HT-29 (cell line): Measurements from ENCODE around the gene ENKUR. TPM values are rescaled to one million over a fixed set of nuclear protein-coding genes. Genes with fewer than 3 reads are reported as not detected.
"Not testable (repeated sequence)": the region's sequence is repeated elsewhere in the genome, so short reads cannot be mapped to it uniquely, and the experiment has no call there.

ENCODE experiments used
- DNase-seq: peaks from one replicate; pipeline ENCODE4 v3.0.0-alpha.2; 2015; ENCODE audit warnings: low spot score
- total RNA-seq: library from RNA; depleted of rRNA; stranded (reverse); fragments of >200 nt; shearing (Covaris generic); gene quantifications from 2 replicates; pipeline ENCODE4 v1.2.3, GENCODE V29; 2014

The ENKUR gene
- total RNA-seq, 1 experiment from 2014 or later, result not detected

DNA sequence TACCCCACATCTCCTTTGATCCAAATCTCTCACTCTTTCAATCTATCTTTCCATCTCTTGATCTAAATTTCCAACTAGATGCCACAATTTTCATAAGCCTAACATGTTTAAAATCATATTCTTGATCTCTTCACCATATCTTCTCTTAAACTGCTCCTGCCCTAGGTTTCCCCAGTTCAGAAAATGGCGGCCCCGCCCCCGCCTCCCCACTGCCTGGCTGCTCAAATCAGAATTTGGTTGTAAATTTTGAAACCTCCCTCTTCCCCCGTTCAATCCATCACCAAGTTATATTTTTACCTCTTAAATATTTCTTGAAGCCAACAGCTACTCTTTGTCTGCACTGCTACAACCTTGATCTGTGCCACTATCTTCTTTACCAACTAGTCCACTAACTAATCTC is 36.3 kb downstream of the ENKUR start:
- no peak for DNase-seq

DNA sequence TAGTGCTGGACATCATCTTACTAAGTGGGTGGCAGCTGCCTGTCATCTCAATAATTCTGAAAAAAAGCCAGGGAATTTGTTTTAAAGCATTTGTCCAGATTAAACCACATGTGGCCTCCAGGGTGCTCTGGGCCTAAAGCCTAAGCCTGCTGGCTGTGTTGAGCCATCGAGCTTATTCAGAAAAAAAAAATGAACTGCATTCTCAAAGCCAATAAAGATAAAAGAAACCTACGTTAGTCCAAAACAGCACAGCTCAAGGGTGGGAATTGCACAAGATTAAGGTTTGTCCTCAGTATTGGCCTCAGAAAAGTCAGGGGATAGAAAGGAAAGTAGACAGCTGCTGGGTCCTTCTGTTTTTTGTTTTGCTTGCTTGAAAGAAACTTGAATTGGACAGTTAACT is 41.0 kb downstream of the ENKUR start:
- DNase-seq, result no peak

DNA sequence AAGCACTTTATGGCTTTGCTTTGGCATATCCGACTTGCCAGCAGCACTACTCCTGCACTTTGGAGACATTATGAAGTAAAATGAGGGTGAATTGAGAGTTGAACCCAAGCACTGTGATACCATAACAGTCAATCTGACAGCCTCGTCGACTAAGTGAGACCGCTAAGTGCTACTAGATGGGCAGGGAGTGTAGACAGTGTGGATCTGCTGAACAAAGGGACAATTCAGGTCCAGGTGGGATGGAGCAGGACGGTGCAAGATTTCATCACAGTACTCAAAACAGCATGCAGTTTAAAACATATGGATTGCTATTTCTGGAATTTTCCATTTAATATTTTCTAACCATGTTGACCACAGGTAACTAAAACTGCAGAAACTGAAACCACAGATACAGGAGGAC is 42.8 kb downstream of the ENKUR start:
- no peak for DNase-seq

DNA sequence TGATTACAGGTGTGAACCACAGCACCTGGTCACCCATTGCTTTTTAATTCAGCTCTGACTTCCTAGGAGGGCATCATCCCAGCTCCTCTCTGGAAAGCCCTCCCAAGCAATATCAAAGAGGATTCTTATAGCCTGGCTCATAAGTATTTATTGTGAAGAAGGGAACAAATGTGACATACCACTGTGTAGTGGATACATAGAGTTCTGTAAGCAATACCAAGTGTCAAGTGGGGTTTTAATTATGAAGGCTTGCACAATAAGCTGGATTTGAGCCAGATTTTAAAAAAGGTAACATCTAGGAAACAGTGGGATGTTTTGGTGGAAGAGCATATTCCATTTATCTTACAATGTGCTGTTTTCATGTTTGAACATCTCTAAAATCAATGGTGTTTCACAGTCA is 44.6 kb downstream of the ENKUR start:
- no peak for DNase-seq

DNA sequence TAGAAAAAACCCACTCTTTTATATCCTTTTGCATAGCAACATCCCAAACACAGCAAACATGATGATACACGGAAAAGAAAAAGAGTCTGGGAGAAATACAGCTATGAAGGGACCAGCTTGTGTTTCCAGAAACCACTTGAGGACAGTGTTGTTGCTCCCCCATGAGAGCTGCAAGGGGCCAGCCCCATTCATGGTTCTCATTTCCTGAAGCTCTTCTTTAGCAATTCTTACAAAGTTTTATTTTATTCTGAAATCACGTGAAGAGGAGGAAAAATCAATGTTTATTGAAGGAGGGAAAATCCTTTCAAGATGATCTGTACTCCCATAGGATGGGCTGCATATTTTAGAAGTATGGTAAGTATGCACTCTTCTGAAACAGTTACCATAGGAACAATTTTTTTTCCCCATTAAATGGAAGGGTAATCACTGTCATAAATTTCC is 46.1 kb downstream of the ENKUR start:
- DNase-seq, result no peak

- not testable (repeated sequence) for DNase-seq
These were observed 47.0 kb downstream of the ENKUR start for GRCh38 chr10:24968951-24969350.

DNA sequence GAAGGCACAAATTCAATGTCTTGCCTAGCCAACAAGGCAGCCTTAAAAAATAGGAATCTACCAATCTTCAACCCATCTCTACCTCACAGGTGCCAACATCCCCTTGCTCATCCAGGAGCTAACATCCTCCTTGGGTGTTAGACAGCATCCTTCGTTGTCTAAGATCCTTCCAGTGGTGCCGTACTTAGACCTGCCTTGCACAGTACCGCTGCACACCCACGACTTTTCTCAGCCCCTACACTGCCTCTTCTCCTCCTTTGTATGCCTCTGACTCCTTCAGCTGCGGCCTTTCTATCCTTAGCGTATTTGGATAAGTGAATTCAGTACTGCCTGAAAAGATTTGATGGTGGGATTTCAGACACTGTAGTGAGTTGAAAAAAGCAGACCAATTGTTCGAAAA is 47.6 kb downstream of the ENKUR start:
- DNase-seq, result no peak

DNA sequence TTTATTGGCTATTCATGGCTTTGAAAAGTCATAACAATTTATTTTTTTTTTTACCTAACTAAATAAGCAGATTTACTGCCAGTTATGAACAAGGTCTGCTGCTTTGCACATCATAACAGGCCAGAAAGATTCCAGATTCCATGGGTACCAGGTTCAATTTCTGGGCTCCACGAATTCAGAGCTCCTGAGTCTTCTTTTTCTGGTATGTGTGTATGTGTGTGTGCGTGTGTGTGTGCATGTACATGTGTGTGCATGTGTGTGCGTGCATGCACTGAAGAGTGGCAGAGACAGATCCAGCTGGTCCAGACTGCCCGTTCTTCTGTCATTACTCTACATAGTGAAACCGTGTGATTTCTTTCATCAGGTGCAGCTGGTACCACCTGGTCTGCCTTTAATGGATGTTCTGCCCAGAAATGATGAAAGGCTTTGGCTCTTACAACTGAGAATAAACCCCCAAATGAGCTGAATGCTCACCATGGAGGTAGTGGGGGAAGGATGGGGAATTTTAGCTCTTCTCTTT is 48.9 kb downstream of the ENKUR start:
- no peak for DNase-seq

DNA sequence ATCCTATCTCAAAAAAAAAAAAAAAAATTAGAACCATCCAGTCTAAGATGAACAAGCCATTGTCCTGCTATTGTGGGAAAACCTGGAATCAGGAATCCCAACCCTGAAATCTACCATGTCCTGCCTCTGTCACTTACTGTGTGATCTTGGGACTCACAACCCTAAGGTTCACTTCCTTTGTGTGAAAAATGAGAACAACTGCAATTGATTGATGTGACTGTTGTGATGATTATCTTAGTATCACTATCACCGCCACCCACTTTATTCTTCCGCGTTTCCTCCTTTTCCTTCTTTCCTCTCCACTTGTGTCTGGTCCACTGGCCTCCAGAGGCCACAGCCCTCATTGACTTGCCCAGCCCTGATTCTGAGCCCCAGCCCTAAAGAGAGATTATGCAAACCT is 50.9 kb downstream of the ENKUR start:
- no peak for DNase-seq

- DNase-seq, result no peak
These were observed 52.4 kb downstream of the ENKUR start for GRCh38 chr10:24963521-24964041.

GRCh38 chr10:24962995-24963394 is 53.0 kb downstream of the ENKUR start:
- DNase-seq, result peak; percentile 79

- DNase-seq, result no peak
These were observed 54.4 kb downstream of the ENKUR start for GRCh38 chr10:24961582-24961981.

- DNase-seq, result no peak
These were observed 56.6 kb downstream of the ENKUR start for GRCh38 chr10:24959382-24959730.

DNA sequence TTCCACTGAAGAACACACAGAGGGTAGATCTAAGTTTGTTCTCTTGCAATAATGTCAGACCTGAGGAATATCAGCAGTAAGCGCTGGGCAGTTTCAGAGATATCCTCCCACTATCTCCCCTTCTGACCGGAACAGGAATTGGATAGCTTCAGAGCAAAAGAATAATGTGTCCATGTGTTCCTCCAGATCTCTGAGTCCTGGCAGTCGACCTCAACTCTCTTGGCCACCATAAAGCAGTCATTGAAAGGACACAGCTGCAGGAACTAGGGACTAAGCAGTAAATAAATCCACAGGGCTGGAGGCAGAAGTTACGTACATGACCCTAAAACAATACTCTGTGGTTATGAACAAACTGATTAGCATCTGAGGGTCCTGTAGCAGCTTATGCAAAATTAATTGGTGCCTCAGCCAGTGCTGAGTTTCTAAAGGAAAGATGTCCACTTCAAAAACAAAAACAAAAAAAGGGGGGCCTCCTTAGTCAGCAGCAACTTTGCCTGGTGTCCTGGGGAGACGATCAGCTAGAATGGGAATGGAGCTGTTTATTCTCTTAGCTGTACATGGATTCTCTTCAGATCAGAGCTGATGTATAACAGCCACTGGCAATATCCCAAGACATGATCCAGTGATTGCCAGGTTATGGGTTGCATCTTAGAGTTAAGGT is 57.1 kb downstream of the ENKUR start:
- no peak for DNase-seq

GRCh38 chr10:24958091-24958720 is 57.8 kb downstream of the ENKUR start:
- no peak for DNase-seq

DNA sequence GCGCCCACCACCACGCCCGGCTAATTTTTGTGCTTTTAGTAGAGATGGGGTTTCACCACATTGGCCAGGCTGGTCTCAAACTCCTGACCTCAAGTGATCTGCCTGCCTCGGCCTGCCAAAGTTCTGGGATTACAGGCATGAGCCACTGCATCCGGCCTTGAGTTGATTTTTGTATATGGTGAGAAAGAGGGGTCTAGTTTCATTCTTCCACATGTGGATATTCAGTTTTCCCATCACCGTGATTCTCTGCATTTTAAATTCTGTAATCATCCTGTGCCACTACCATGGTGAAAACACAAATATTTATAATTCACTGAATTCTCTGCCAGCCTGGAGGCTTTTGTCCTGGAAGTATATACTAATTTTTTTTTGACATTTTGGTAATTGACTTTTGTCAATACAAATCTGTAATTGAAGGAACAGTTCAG is 58.3 kb downstream of the ENKUR start:
- not testable (repeated sequence) for DNase-seq

- DNase-seq, result no peak
These were observed 62.3 kb downstream of the ENKUR start for GRCh38 chr10:24953675-24954074.

- DNase-seq, result peak; percentile 40
These were observed 63.0 kb downstream of the ENKUR start for GRCh38 chr10:24952707-24953645.

DNA sequence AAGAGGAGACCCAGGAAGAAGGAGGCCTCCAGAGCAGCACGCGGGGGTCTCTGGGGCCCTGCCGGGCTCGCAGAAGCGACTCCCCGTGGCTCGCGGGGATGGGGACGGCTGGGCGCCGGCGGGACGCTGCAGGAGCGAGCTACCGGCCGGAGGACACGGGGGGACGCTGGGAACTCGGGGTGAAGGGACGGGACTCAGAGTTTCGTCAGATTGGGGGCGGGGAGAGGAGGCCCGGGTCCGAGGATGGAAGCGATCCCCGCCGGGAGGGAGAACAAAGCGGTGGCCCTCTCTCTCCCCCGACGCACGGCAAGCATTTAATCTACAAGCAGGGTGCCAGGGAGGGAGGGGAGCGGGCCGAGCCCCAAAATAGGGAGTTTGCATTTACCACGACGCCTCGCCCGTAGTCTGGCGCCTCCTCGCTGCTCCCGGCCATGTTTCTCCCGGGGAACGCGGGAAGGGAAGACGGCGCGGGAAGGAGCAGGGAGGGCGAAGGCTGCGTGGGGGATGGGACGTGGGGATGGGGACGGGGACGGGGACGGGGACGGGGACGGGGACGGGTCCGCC is 63.7 kb downstream of the ENKUR start, which contains the start of gene PRTFDC1:
PRTFDC1 (minus strand) TSS at position 464 of the 564 bp plus-strand sequence; CDS start at position 433, 31 bp downstream.
- peak; percentile 43 for DNase-seq

GRCh38 chr10:24951201-24952142 is 64.5 kb downstream of the ENKUR start:
- peak; percentile 48 for DNase-seq
